OCI-LY1 (cell line): ENCODE measurements around the gene MX2.

Experiments used
- CTCF ChIP-seq: fragments of 200-600 bp; sonication (generic), shearing (Covaris generic); IDR thresholded peaks from 2 replicates; pipeline ENCODE4 v1.5.1; 2017; ENCODE audit warnings: mild to moderate bottlenecking, antibody characterized with exemption, low read length, moderate library complexity, mixed read lengths
- EZH2 ChIP-seq: fragments of 200-600 bp; sonication (generic), shearing (Covaris generic); IDR thresholded peaks from 2 replicates; pipeline ENCODE4 v1.8.0; 2017; ENCODE audit warnings: borderline replicate concordance, mixed run types, mild to moderate bottlenecking, antibody characterized with exemption, low read length, moderate library complexity, mixed read lengths

GRCh38 chr21:41418393-41418792 is 56.6 kb downstream of the MX2 start:
- TF ChIP-seq CTCF, result no peak
- no peak for TF ChIP-seq EZH2
